CD4-positive, CD25-positive, alpha-beta regulatory T cell (primary cell): Measurements from ENCODE around the gene STK32C. TPM values are rescaled to one million over a fixed set of nuclear protein-coding genes. Genes with fewer than 3 reads are reported as not detected.

Source experiments
- ATAC-seq, 2 donors: fragments of 150-1000 bp; cut with Tn5 transposase; one replicate each; pipeline ENCODE4 v1.10.0; 2021; ENCODE audit warnings: low read depth in 2 of 2, moderate number of reproducible peaks in 2 of 2, moderate library complexity in 1 of 2
- DNase-seq, 3 donors: peaks; one replicate each; pipeline versions ENCODE4 v3.0.0 to v3.0.0-alpha.2; 2012 to 2022; ENCODE audit warnings: mixed read lengths in 1 of 3
- H3K27ac ChIP-seq: one replicate; pipeline ENCODE4 v1.7.0; 2013; ENCODE audit warnings: mild to moderate bottlenecking, low read length; ENCODE audit not compliant: insufficient read depth, poor library complexity, severe bottlenecking
- H3K27me3 ChIP-seq: one replicate; pipeline ENCODE4 v1.7.0; 2013; ENCODE audit warnings: low read length; ENCODE audit not compliant: control insufficient read depth, insufficient read depth
- H3K36me3 ChIP-seq: one replicate; pipeline ENCODE4 v1.7.0; 2013; ENCODE audit warnings: mild to moderate bottlenecking, low read length, moderate library complexity; ENCODE audit not compliant: control insufficient read depth, insufficient read depth
- H3K4me1 ChIP-seq: 2 replicates; pipeline ENCODE4 v1.7.0; 2013; ENCODE audit warnings: mild to moderate bottlenecking, low read length; ENCODE audit not compliant: insufficient read depth, control insufficient read depth, poor library complexity, severe bottlenecking
- H3K4me3 ChIP-seq: one replicate; pipeline ENCODE4 v1.7.0; 2013; ENCODE audit warnings: low read depth, mild to moderate bottlenecking, low read length, moderate library complexity
- H3K9me3 ChIP-seq, 2 experiments: 1 replicate in 1 of 2; 2 replicates in 1 of 2; pipeline ENCODE4 v1.7.0; 2013; ENCODE audit warnings: low read length in 2 of 2, mild to moderate bottlenecking in 1 of 2, moderate library complexity in 1 of 2; ENCODE audit not compliant: control insufficient read depth in 2 of 2
- H3K27ac Mint-ChIP-seq, 3 donors: one replicate each; pipeline ENCODE4 v1.8.0; 2020 to 2022; ENCODE audit warnings: mild to moderate bottlenecking in 3 of 3, mixed read lengths in 3 of 3, moderate library complexity in 2 of 3
- H3K27me3 Mint-ChIP-seq: one replicate; pipeline ENCODE4 v1.8.0; 2022; ENCODE audit warnings: mild to moderate bottlenecking, mixed read lengths
- H3K36me3 Mint-ChIP-seq: one replicate; pipeline ENCODE4 v1.8.0; 2020; ENCODE audit warnings: mixed read lengths
- H3K4me1 Mint-ChIP-seq, 4 donors: one replicate each; pipeline ENCODE4 v1.8.0; 2020 to 2022; ENCODE audit warnings: mixed read lengths in 4 of 4, mild to moderate bottlenecking in 1 of 4
- H3K4me3 Mint-ChIP-seq, 4 donors: one replicate each; pipeline ENCODE4 v1.8.0; 2020 to 2022; ENCODE audit warnings: mild to moderate bottlenecking in 4 of 4, mixed read lengths in 4 of 4, moderate library complexity in 3 of 4
- H3K9me3 Mint-ChIP-seq, 7 donors: one replicate each; pipeline ENCODE4 v1.8.0; 2020 to 2022; ENCODE audit warnings: mixed read lengths in 7 of 7, mild to moderate bottlenecking in 3 of 7, moderate library complexity in 2 of 7
- polyA plus RNA-seq, 4 donors: library from polyadenylated mRNA; unstranded; fragments of 300-500 nt; fragmentation: Illumina TruSeq; gene quantifications; one replicate each; pipeline ENCODE4 v1.2.3, GENCODE V29; 2021
- total RNA-seq: library from RNA; stranded (reverse); gene quantifications from one replicate; pipeline ENCODE4 v1.2.3, GENCODE V29; 2022

STK32C gene
- total and polyA plus RNA-seq, 5 donors from 2014 or later: 3.5 to 7.0 (median 6.6) TPM

GRCh38 chr10:132281915-132282666 lies 25.7 kb downstream of the STK32C start:
- no peaks in the 10 kb centered on the region for H3K36me3 Mint-ChIP-seq
- H3K36me3 ChIP-seq: no peaks in the 10 kb centered on the region
- DNase-seq: no peak
- no peaks in the 10 kb centered on the region for H3K9me3 Mint-ChIP-seq
- no peaks in the 10 kb centered on the region for H3K27me3 Mint-ChIP-seq
- no peak overlapping the region for H3K27ac Mint-ChIP-seq
- no peak overlapping the region for H3K4me3 ChIP-seq
- no peaks in the 10 kb centered on the region for H3K27me3 ChIP-seq
- peaks cover 0 to 4% (median 0%) of the 10 kb centered on the region in 4 donors for H3K4me1 Mint-ChIP-seq
- ATAC-seq: no peak
- H3K9me3 ChIP-seq: no peaks in the 10 kb centered on the region
- H3K27ac ChIP-seq: no peak overlapping the region
- H3K4me1 ChIP-seq: no peaks in the 10 kb centered on the region
- no peak overlapping the region for H3K4me3 Mint-ChIP-seq

GRCh38 chr10:132280646-132281074 lies 27.1 kb downstream of the STK32C start:
- H3K9me3 ChIP-seq: no peaks in the 10 kb centered on the region
- Mint-ChIP-seq H3K27ac (no peak overlapping the region), H3K36me3 (no peaks in the 10 kb centered on the region), H3K9me3 (no peaks in the 10 kb centered on the region), H3K4me3 (no peak overlapping the region), H3K27me3 (no peaks in the 10 kb centered on the region), H3K4me1 (peaks cover 0 to 4% (median 0%) of the 10 kb centered on the region in 4 donors)
- H3K4me3 ChIP-seq: no peak overlapping the region
- H3K36me3 ChIP-seq: no peaks in the 10 kb centered on the region
- H3K4me1 ChIP-seq: no peaks in the 10 kb centered on the region
- H3K27ac ChIP-seq: no peak overlapping the region
- ATAC-seq (no peak), DNase-seq (no peak)
- H3K27me3 ChIP-seq: no peaks in the 10 kb centered on the region

GRCh38 chr10:132279873-132280645 lies 27.7 kb downstream of the STK32C start:
- DNase-seq (no peak), ATAC-seq (no peak)
- Mint-ChIP-seq H3K9me3 (no peaks in the 10 kb centered on the region), H3K4me1 (peaks cover 0 to 4% (median 0%) of the 10 kb centered on the region in 4 donors), H3K36me3 (no peaks in the 10 kb centered on the region), H3K4me3 (no peak overlapping the region), H3K27me3 (no peaks in the 10 kb centered on the region), H3K27ac (peak overlapping the region in 1 of 3 donors; percentile 64)
- H3K9me3 ChIP-seq: no peaks in the 10 kb centered on the region
- H3K27ac ChIP-seq: no peak overlapping the region
- H3K27me3 ChIP-seq: no peaks in the 10 kb centered on the region
- no peak overlapping the region for H3K4me3 ChIP-seq
- no peaks in the 10 kb centered on the region for H3K36me3 ChIP-seq
- no peaks in the 10 kb centered on the region for H3K4me1 ChIP-seq

- no peak overlapping the region for H3K4me3 Mint-ChIP-seq
- peaks cover 0 to 5% (median 0%) of the 10 kb centered on the region in 4 donors for H3K4me1 Mint-ChIP-seq
- no peaks in the 10 kb centered on the region for H3K9me3 Mint-ChIP-seq
- Histone ChIP-seq H3K27ac (no peak overlapping the region), H3K36me3 (no peaks in the 10 kb centered on the region), H3K4me3 (no peak overlapping the region), H3K27me3 (no peaks in the 10 kb centered on the region), H3K4me1 (no peaks in the 10 kb centered on the region), H3K9me3 (no peaks in the 10 kb centered on the region)
- ATAC-seq: no peak
- H3K27ac Mint-ChIP-seq: no peak overlapping the region
- H3K36me3 Mint-ChIP-seq: peaks cover 6% of the 10 kb centered on the region
- H3K27me3 Mint-ChIP-seq: no peaks in the 10 kb centered on the region
- no peak for DNase-seq
These were observed 30.4 kb downstream of the STK32C start for GRCh38 chr10:132277311-132277741.

GRCh38 chr10:132276706-132277105 lies 31.0 kb downstream of the STK32C start:
- DNase-seq (no peak), ATAC-seq (no peak)
- Mint-ChIP-seq H3K9me3 (no peaks in the 10 kb centered on the region), H3K36me3 (peaks cover 6% of the 10 kb centered on the region), H3K4me3 (no peak overlapping the region), H3K4me1 (peaks cover 0 to 5% (median 0%) of the 10 kb centered on the region in 4 donors), H3K27me3 (no peaks in the 10 kb centered on the region), H3K27ac (no peak overlapping the region)
- H3K9me3 ChIP-seq: no peaks in the 10 kb centered on the region
- no peaks in the 10 kb centered on the region for H3K27me3 ChIP-seq
- no peak overlapping the region for H3K27ac ChIP-seq
- no peak overlapping the region for H3K4me3 ChIP-seq
- H3K36me3 ChIP-seq: no peaks in the 10 kb centered on the region
- H3K4me1 ChIP-seq: no peaks in the 10 kb centered on the region

- Histone ChIP-seq H3K9me3 (no peaks in the 10 kb centered on the region), H3K27me3 (no peaks in the 10 kb centered on the region), H3K27ac (no peak overlapping the region), H3K36me3 (no peaks in the 10 kb centered on the region), H3K4me3 (no peak overlapping the region), H3K4me1 (no peaks in the 10 kb centered on the region)
- DNase-seq (no peak), ATAC-seq (no peak)
- H3K4me3 Mint-ChIP-seq: no peak overlapping the region
- H3K4me1 Mint-ChIP-seq: peaks cover 0 to 5% (median 0%) of the 10 kb centered on the region in 4 donors
- H3K36me3 Mint-ChIP-seq: peaks cover 6% of the 10 kb centered on the region
- H3K27ac Mint-ChIP-seq: no peak overlapping the region
- no peaks in the 10 kb centered on the region for H3K27me3 Mint-ChIP-seq
- H3K9me3 Mint-ChIP-seq: no peaks in the 10 kb centered on the region
These were observed 31.5 kb downstream of the STK32C start for GRCh38 chr10:132276179-132276675.

- H3K4me3 ChIP-seq: no peak overlapping the region
- H3K36me3 ChIP-seq: no peaks in the 10 kb centered on the region
- H3K4me1 ChIP-seq: no peaks in the 10 kb centered on the region
- no peak overlapping the region for H3K27ac ChIP-seq
- DNase-seq (no peak), ATAC-seq (no peak)
- Mint-ChIP-seq H3K36me3 (peaks cover 6% of the 10 kb centered on the region), H3K4me3 (no peak overlapping the region), H3K27me3 (no peaks in the 10 kb centered on the region), H3K9me3 (no peaks in the 10 kb centered on the region), H3K4me1 (peaks cover 0 to 5% (median 0%) of the 10 kb centered on the region in 4 donors), H3K27ac (no peak overlapping the region)
- no peaks in the 10 kb centered on the region for H3K27me3 ChIP-seq
- H3K9me3 ChIP-seq: no peaks in the 10 kb centered on the region
These were observed 32.1 kb downstream of the STK32C start for GRCh38 chr10:132275426-132276178.
